HepG2 (cell line): ENCODE data around the gene PRMT6. TPM values are rescaled to one million over a fixed set of nuclear protein-coding genes. Genes with fewer than 3 reads are reported as not detected.
A peak's percentile ranks its signal among the peaks of the same experiment; 100 is the strongest.

Source experiments
- ARHGAP35 ChIP-seq: sonication (generic); formaldehyde crosslinking; IDR thresholded peaks from 2 replicates; pipeline ENCODE4 v1.9.0; 2022; ENCODE audit warnings: mild to moderate bottlenecking, inconsistent platforms, moderate library complexity, missing genetic modification reagents, borderline replicate concordance
- ARID2 ChIP-seq: sonication (generic); formaldehyde crosslinking; IDR thresholded peaks from 2 replicates; pipeline ENCODE4 v1.8.1; 2022; ENCODE audit warnings: mild to moderate bottlenecking, missing genetic modification reagents, borderline replicate concordance
- ASH2L ChIP-seq: fragments of 300-600, 200-600 bp; sonication (generic); IDR thresholded peaks from 2 replicates; pipeline ENCODE4 v1.7.0; 2017; ENCODE audit warnings: low read depth, mild to moderate bottlenecking, moderate library complexity, mixed read lengths, low read length; ENCODE audit not compliant: insufficient read length
- CEBPZ ChIP-seq: IDR thresholded peaks from 2 replicates; pipeline ENCODE4 v1.6.1; 2012; ENCODE audit warnings: low read length, improper control_type of control experiment
- CHCHD3 ChIP-seq: sonication (generic); formaldehyde crosslinking; IDR thresholded peaks from 2 replicates; pipeline ENCODE4 v1.8.0; 2022; ENCODE audit warnings: mild to moderate bottlenecking, missing genetic modification reagents, moderate library complexity
- ELF1 ChIP-seq: sonication (generic); formaldehyde crosslinking; IDR thresholded peaks from 2 replicates; pipeline ENCODE4 v1.4.0; 2020; ENCODE audit warnings: missing genetic modification reagents
- ERF ChIP-seq: IDR thresholded peaks from 2 replicates; pipeline ENCODE4 v1.6.1; 2018; ENCODE audit warnings: missing biosample characterization, missing genetic modification reagents
- FIP1L1 ChIP-seq: fragments of 200-400 bp; formaldehyde crosslinking; IDR thresholded peaks from 2 replicates; pipeline ENCODE4 v1.6.1; 2018; ENCODE audit warnings: low read depth, mild to moderate bottlenecking, low read length, moderate library complexity, borderline replicate concordance; ENCODE audit not compliant: insufficient read depth
- GFI1 ChIP-seq: sonication (generic); formaldehyde crosslinking; IDR thresholded peaks from 2 replicates; pipeline ENCODE4 v1.5.0; 2020; ENCODE audit warnings: missing genetic modification reagents, mild to moderate bottlenecking, borderline replicate concordance
- IRX3 ChIP-seq: sonication (generic); formaldehyde crosslinking; IDR thresholded peaks from 2 replicates; pipeline ENCODE4 v1.8.1; 2023; ENCODE audit warnings: mild to moderate bottlenecking, low read depth, missing genetic modification reagents, borderline replicate concordance
- KAT7 ChIP-seq: IDR thresholded peaks from 2 replicates; pipeline ENCODE4 v1.6.1; 2018; ENCODE audit warnings: borderline replicate concordance, missing compliant biosample characterization
- PPARG ChIP-seq: conservative IDR thresholded peaks from 2 replicates; pipeline ENCODE4 v1.6.1; 2016; ENCODE audit warnings: missing biosample characterization, missing genetic modification reagents
- SAP130 ChIP-seq: IDR thresholded peaks from 2 replicates; pipeline ENCODE4 v1.6.1; 2016; ENCODE audit warnings: low read depth
- SIN3B ChIP-seq: fragments of 150-350 bp; IDR thresholded peaks from 2 replicates; pipeline ENCODE4 v1.6.1; 2014; ENCODE audit warnings: low read length
- SMARCE1 ChIP-seq: fragments of 450-650 bp; IDR thresholded peaks from 2 replicates; pipeline ENCODE4 v1.6.1; 2017; ENCODE audit warnings: borderline replicate concordance
- SRY ChIP-seq: sonication (generic); formaldehyde crosslinking; IDR thresholded peaks from 2 replicates; pipeline ENCODE4 v1.8.0; 2022; ENCODE audit warnings: mild to moderate bottlenecking, missing genetic modification reagents
- STAT5B ChIP-seq: sonication (generic); formaldehyde crosslinking; IDR thresholded peaks from 2 replicates; pipeline ENCODE4 v1.4.0; 2020; ENCODE audit warnings: missing genetic modification reagents
- TOPORS ChIP-seq: sonication (generic); formaldehyde crosslinking; IDR thresholded peaks from 2 replicates; pipeline ENCODE4 v1.8.0; 2023; ENCODE audit warnings: mild to moderate bottlenecking, missing genetic modification reagents
- ZC3H13 ChIP-seq: sonication (generic); formaldehyde crosslinking; IDR thresholded peaks from 2 replicates; pipeline ENCODE4 v1.8.1; 2023; ENCODE audit warnings: mild to moderate bottlenecking, missing genetic modification reagents, moderate library complexity
- ZNF17 ChIP-seq: sonication (generic); formaldehyde crosslinking; IDR thresholded peaks from 2 replicates; pipeline ENCODE4 v1.5.0; 2020; ENCODE audit warnings: mild to moderate bottlenecking, missing genetic modification reagents
- ZNF20 ChIP-seq: sonication (generic); formaldehyde crosslinking; IDR thresholded peaks from 2 replicates; pipeline ENCODE4 v1.4.0; 2020; ENCODE audit warnings: mild to moderate bottlenecking, moderate library complexity, missing genetic modification reagents
- ZNF3 ChIP-seq: IDR thresholded peaks from 2 replicates; pipeline ENCODE4 v1.7.0; 2017; ENCODE audit warnings: inconsistent platforms
- ZNF30 ChIP-seq: sonication (generic); formaldehyde crosslinking; IDR thresholded peaks from 2 replicates; pipeline ENCODE4 v1.5.0; 2020; ENCODE audit warnings: mild to moderate bottlenecking, missing genetic modification reagents
- ZNF331 ChIP-seq: sonication (generic); formaldehyde crosslinking; IDR thresholded peaks from 2 replicates; pipeline ENCODE4 v1.4.0; 2020; ENCODE audit warnings: missing genetic modification reagents
- ZNF432 ChIP-seq: sonication (generic); formaldehyde crosslinking; IDR thresholded peaks from 2 replicates; pipeline ENCODE4 v1.5.0; 2020; ENCODE audit warnings: missing genetic modification reagents, mild to moderate bottlenecking, borderline replicate concordance
- ZNF614 ChIP-seq: IDR thresholded peaks from 2 replicates; pipeline ENCODE4 v1.6.1; 2018; ENCODE audit warnings: missing biosample characterization, missing genetic modification reagents, inconsistent platforms, borderline replicate concordance
- ZNF775 ChIP-seq: sonication (generic); formaldehyde crosslinking; IDR thresholded peaks from 2 replicates; pipeline ENCODE4 v1.4.0; 2020; ENCODE audit warnings: missing genetic modification reagents, mild to moderate bottlenecking, moderate library complexity, borderline replicate concordance
- polyA plus RNA-seq, 8 experiments: library from polyadenylated mRNA; depleted of rRNA in 3 of 8; stranded (reverse) in 7 of 8; unstranded in 1 of 8; fragments of >200 nt; fragmentation: Illumina TruSeq in 4 of 8; extraction: Trizol in 4 of 8; gene quantifications; 2 replicates each; pipeline versions ENCODE4 v1.2.1 to v1.2.3, GENCODE V29; 2011 to 2016; ENCODE audit warnings: low read depth in 4 of 8, missing spikeins in 1 of 8, mixed read lengths in 1 of 8; ENCODE audit not compliant: insufficient read depth in 1 of 8
- total RNA-seq, 5 experiments: library from RNA; depleted of rRNA; stranded (reverse); fragments of >200 nt; fragmentation: Illumina TruSeq; extraction: Trizol; gene quantifications; 2 replicates each; pipeline ENCODE4 v1.2.3, GENCODE V29; 2016; ENCODE audit warnings: low read depth in 1 of 5
- TF ChIP-seq, protein P1 (sequence below): sonication (generic); formaldehyde crosslinking; IDR thresholded peaks from 2 replicates; pipeline ENCODE4 v1.5.0; 2020; ENCODE audit warnings: mild to moderate bottlenecking, missing genetic modification reagents

Gene PRMT6
- total and polyA plus RNA-seq, 2 of the 13 experiments (the other 11 are each of a cell fraction or from before 2014, with no cell fraction given): 8.1 to 15.8 TPM

DNA sequence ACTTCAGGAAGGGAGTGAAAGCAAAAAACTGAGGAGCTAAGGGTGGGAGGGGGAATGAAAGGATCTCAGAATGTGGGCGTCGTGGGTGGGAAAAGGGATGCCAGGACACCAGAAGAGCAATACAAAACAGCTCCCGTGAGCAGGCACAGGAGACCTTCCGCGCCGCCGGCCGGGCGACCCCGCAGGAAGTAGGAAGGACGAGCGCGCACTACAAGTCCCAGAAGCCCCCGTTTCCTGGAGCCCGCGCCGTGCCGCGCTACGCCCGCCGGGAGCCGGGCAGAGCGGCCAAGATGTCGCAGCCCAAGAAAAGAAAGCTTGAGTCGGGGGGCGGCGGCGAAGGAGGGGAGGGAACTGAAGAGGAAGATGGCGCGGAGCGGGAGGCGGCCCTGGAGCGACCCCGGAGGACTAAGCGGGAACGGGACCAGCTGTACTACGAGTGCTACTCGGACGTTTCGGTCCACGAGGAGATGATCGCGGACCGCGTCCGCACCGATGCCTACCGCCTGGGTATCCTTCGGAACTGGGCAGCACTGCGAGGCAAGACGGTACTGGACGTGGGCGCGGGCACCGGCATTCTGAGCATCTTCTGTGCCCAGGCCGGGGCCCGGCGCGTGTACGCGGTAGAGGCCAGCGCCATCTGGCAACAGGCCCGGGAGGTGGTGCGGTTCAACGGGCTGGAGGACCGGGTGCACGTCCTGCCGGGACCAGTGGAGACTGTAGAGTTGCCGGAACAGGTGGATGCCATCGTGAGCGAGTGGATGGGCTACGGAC is at the start of gene PRMT6 (continued):
- TF ChIP-seq, protein P1, sequence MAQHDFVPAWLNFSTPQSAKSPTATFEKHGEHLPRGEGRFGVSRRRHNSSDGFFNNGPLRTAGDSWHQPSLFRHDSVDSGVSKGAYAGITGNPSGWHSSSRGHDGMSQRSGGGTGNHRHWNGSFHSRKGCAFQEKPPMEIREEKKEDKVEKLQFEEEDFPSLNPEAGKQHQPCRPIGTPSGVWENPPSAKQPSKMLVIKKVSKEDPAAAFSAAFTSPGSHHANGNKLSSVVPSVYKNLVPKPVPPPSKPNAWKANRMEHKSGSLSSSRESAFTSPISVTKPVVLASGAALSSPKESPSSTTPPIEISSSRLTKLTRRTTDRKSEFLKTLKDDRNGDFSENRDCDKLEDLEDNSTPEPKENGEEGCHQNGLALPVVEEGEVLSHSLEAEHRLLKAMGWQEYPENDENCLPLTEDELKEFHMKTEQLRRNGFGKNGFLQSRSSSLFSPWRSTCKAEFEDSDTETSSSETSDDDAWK (CRISPR knock-in tag): no peak
- TF ChIP-seq CEBPZ: no peak
- TF ChIP-seq ZNF432: 0 out of 2 replicates have a peak, but pooled peaks have one; percentile 53
- no peak for TF ChIP-seq ZNF17 (CRISPR knock-in tag)
- TF ChIP-seq KAT7 (CRISPR knock-in tag): peak; percentile 67; the same call in 1 of the 2 replicates
- TF ChIP-seq ELF1 (CRISPR knock-in tag): peak; percentile 97
- TF ChIP-seq ARHGAP35 (CRISPR knock-in tag): no peak
- TF ChIP-seq ASH2L: peak; percentile 77
- no peak for TF ChIP-seq GFI1
- 0 out of 2 replicates have a peak, but pooled peaks have one; percentile 42 for TF ChIP-seq STAT5B (CRISPR knock-in tag)
- no peak; the same call in 1 of the 2 replicates for TF ChIP-seq ZNF614
- TF ChIP-seq TOPORS: 0 out of 2 replicates have a peak, but pooled peaks have one; percentile 30
- TF ChIP-seq CHCHD3 (CRISPR knock-in tag): no peak
- no peak; the same call in 1 of the 2 replicates for TF ChIP-seq ERF (CRISPR knock-in tag)
- TF ChIP-seq SRY (CRISPR knock-in tag): no peak; the same call in 1 of the 2 replicates
- no peak for TF ChIP-seq ZNF20
- TF ChIP-seq SIN3B: no peak
- peak; percentile 57 for TF ChIP-seq SAP130 (CRISPR knock-in tag)
- TF ChIP-seq ARID2 (CRISPR knock-in tag): no peak
- no peak for TF ChIP-seq ZNF331 (CRISPR knock-in tag)
- no peak for TF ChIP-seq ZNF775
- no peak for TF ChIP-seq SMARCE1
- TF ChIP-seq ZC3H13 (CRISPR knock-in tag): peak; percentile 51
- TF ChIP-seq ZNF3 (CRISPR knock-in tag): no peak
- TF ChIP-seq IRX3 (CRISPR knock-in tag): no peak
- TF ChIP-seq PPARG (CRISPR knock-in tag): no peak
- TF ChIP-seq ZNF30 (CRISPR knock-in tag): peak; percentile 52; the same call in 1 of the 2 replicates
- TF ChIP-seq FIP1L1: no peak
